NB4 (cell line): ENCODE results near the gene SLC26A2.

Experiments used
- DNase-seq: peaks from one replicate; pipeline ENCODE4 v3.0.0; 2010; ENCODE audit warnings: low read depth
- H3K4me3 ChIP-seq: one replicate; pipeline ENCODE4 v1.5.1; 2011; ENCODE audit warnings: mild to moderate bottlenecking, low read depth, low read length, moderate library complexity
- MYC ChIP-seq: IDR thresholded peaks from 2 replicates; pipeline ENCODE4 v1.6.1; 2011; ENCODE audit warnings: low read depth, low read length
- POLR2A ChIP-seq: IDR thresholded peaks from 2 replicates; pipeline ENCODE4 v1.6.1; 2011; ENCODE audit warnings: mild to moderate bottlenecking; ENCODE audit not compliant: insufficient read length; ENCODE audit errors: extremely low read depth
- TF ChIP-seq, protein P1 (sequence below): IDR thresholded peaks from one replicate; pipeline ENCODE4 v1.5.1; 2012; ENCODE audit warnings: low read depth, low read length
- TF ChIP-seq, protein P2 (sequence below): IDR thresholded peaks from 2 replicates; pipeline ENCODE4 v1.6.1; 2011; ENCODE audit warnings: low read depth, low read length

SLC26A2 gene

DNA sequence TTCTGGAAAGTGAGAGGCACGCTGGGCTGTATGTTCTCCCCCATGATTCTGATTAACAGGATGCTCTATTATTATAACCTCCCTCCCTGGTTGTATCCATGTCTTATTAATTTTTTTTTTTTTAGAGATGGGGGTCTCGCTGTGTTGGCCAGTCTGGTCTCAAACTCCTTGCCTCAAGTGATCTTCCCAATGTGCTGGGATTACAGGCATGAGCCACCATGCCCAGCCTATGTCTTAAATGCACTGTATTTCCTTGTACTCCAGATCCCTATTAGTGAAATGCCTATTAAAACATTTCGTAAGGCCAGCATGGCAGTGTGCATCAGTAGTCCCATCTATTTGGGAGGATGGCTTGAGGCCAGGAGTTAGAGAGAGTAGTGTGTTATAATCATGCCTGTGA, 32.9 kb downstream of the SLC26A2 start:
- no peak overlapping the region for H3K4me3 ChIP-seq
- TF ChIP-seq, protein P1, sequence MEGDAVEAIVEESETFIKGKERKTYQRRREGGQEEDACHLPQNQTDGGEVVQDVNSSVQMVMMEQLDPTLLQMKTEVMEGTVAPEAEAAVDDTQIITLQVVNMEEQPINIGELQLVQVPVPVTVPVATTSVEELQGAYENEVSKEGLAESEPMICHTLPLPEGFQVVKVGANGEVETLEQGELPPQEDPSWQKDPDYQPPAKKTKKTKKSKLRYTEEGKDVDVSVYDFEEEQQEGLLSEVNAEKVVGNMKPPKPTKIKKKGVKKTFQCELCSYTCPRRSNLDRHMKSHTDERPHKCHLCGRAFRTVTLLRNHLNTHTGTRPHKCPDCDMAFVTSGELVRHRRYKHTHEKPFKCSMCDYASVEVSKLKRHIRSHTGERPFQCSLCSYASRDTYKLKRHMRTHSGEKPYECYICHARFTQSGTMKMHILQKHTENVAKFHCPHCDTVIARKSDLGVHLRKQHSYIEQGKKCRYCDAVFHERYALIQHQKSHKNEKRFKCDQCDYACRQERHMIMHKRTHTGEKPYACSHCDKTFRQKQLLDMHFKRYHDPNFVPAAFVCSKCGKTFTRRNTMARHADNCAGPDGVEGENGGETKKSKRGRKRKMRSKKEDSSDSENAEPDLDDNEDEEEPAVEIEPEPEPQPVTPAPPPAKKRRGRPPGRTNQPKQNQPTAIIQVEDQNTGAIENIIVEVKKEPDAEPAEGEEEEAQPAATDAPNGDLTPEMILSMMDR = no peak
- no peak for TF ChIP-seq MYC
- no peak for TF ChIP-seq POLR2A
- TF ChIP-seq, protein P2, sequence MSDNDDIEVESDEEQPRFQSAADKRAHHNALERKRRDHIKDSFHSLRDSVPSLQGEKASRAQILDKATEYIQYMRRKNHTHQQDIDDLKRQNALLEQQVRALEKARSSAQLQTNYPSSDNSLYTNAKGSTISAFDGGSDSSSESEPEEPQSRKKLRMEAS = no peak
- no peak for DNase-seq

DNA sequence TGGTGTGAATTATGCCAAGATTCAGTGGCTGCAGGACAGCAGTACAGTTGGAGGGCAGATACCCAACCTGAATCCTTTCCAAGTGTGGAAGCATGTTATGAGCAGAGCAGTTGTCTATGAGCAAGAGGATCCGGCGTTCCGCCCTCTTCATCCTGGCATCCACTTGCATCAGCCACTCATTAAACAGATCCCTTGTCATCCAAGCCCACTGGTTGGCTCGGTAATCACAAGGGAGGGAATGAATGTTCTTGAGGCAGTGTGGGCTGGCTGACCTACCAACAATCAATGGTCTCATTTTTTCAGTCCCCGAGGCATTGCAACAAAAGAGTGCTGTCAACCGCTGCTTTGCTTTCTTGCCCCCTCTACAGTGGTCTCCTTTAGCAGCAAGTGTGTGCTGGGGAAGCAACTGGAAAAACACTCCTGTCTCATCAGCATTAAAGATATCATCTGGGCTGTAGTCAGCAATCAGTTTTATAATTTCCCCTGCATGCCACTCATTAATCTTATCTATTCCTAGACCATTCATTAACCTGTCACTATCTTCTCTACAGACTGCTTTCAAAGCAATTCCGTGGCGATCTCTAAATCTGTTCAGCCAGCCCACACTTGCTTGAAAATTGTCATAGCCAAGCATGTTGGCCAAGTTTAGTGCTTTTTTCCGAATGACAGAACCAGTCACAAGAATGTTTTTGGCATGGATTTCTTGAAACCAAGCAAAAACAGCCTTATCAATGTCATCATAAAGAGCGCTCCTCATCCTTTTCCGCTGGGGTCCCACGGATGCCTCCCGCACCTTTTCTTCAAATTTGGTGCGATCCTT, 35.0 kb downstream of the SLC26A2 start:
- H3K4me3 ChIP-seq = no peak overlapping the region
- TF ChIP-seq POLR2A (no peak), MYC (no peak)
- TF ChIP-seq, protein P2 = no peak
- TF ChIP-seq, protein P1 = no peak

GRCh38 chr5:149996205-149996890, 35.8 kb downstream of the SLC26A2 start:
- TF ChIP-seq, protein P2 = no peak
- TF ChIP-seq POLR2A = no peak
- TF ChIP-seq, protein P1 = no peak
- no peak for TF ChIP-seq MYC
- no peak overlapping the region for H3K4me3 ChIP-seq
- DNase-seq = no peak

More for the DNA sequence above, 35.0 kb downstream of the SLC26A2 start:
- no peak for DNase-seq

- TF ChIP-seq, protein P1 = no peak
- TF ChIP-seq POLR2A = no peak
- no peak for TF ChIP-seq MYC
- TF ChIP-seq, protein P2 = no peak
- H3K4me3 ChIP-seq = no peak overlapping the region
- no peak for DNase-seq
Observed at GRCh38 chr5:149998281-149998680, 37.7 kb downstream of the SLC26A2 start.

- peak overlapping the region; percentile 100 for H3K4me3 ChIP-seq
- DNase-seq = no peak
- TF ChIP-seq, protein P1 = no peak
Observed at GRCh38 chr5:149999359-149999758, 38.8 kb downstream of the SLC26A2 start.

DNA sequence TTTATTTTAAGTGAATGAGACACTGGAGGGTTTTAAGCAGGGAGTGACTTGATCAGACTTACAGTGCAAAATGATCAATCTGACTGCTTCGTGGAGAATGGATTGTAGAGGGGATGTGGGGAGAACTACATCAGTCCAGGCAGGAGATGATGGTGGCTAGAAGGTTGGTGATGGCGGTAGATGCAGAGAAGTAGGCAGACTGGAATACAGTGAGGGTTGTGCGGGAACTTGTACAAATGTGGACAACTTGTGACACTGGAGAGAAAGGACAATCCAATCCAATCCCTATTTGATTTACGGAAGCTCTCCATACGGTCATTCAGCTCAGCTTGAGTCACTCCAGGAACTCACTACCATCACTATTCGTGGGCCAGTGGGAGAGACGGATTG, 39.3 kb downstream of the SLC26A2 start:
- TF ChIP-seq, protein P1 = no peak
- DNase-seq = no peak
- peak overlapping the region; percentile 100 for H3K4me3 ChIP-seq
